Lung (tissue), 12 donors: ENCODE data around the gene TANC1. TPM values are rescaled to one million over a fixed set of nuclear protein-coding genes. Genes with fewer than 3 reads are reported as not detected.

Source experiments
- ATAC-seq: fragments of 200-7000 bp; cut with Tn5 transposase; one replicate; pipeline ENCODE4 v1.9.1; 2020; ENCODE audit warnings: moderate number of reproducible peaks; ENCODE audit not compliant: insufficient read depth, low FRiP score
- DNase-seq, 3 donors: peaks; one replicate each; pipeline ENCODE4 v3.0.0-alpha.2; 2013 to 2017
- H3K27ac ChIP-seq, 2 donors: one replicate each; pipeline ENCODE4 v1.5.1; 2013; ENCODE audit warnings: mild to moderate bottlenecking in 2 of 2, moderate library complexity in 2 of 2, control low read depth in 1 of 2, inconsistent platforms in 1 of 2, low read depth in 1 of 2, low read length in 1 of 2
- H3K27me3 ChIP-seq, 3 donors: one replicate each; pipeline ENCODE4 v1.5.1; 2013; ENCODE audit warnings: low read length in 2 of 3; ENCODE audit not compliant: control insufficient read depth in 3 of 3, insufficient read depth in 3 of 3
- H3K36me3 ChIP-seq, 4 donors: one replicate each; pipeline ENCODE4 v1.5.1; 2013; ENCODE audit warnings: low read length in 4 of 4, mild to moderate bottlenecking in 1 of 4, moderate library complexity in 1 of 4; ENCODE audit not compliant: control insufficient read depth in 4 of 4, insufficient read depth in 4 of 4
- H3K4me1 ChIP-seq, 5 donors: one replicate each; pipeline ENCODE4 v1.5.1; 2013; ENCODE audit warnings: low read length in 5 of 5, mild to moderate bottlenecking in 2 of 5, moderate library complexity in 1 of 5; ENCODE audit not compliant: control insufficient read depth in 5 of 5, insufficient read depth in 5 of 5
- H3K4me3 ChIP-seq: one replicate; pipeline ENCODE4 v1.5.1; 2013; ENCODE audit warnings: mild to moderate bottlenecking, control low read depth, moderate library complexity
- H3K9ac ChIP-seq, 2 donors: one replicate each; pipeline ENCODE4 v1.5.1; 2013; ENCODE audit warnings: low read length in 2 of 2, control low read depth in 1 of 2; ENCODE audit not compliant: insufficient read depth in 1 of 2
- H3K9me3 ChIP-seq, 4 donors: one replicate each; pipeline ENCODE4 v1.5.1; 2013; ENCODE audit warnings: low read length in 3 of 4, mild to moderate bottlenecking in 1 of 4, moderate library complexity in 1 of 4; ENCODE audit not compliant: control insufficient read depth in 4 of 4, insufficient read depth in 3 of 4
- CTCF ChIP-seq: IDR thresholded peaks from 2 replicates; pipeline ENCODE4 v1.5.1; 2012; ENCODE audit warnings: mild to moderate bottlenecking; ENCODE audit errors: control extremely low read depth, extremely low read depth
- WGBS, 2 donors: extraction: QIAGEN DNeasy Blood & Tissue Kit; methylation state at CpG; one replicate each; pipeline ENCODE4 v1.1.7; 2013; 5-methylcytosine and 5-hydroxymethylcytosine counted together
- polyA plus RNA-seq, 2 donors: library from polyadenylated mRNA; stranded (reverse); fragments of 200-250 nt; gene quantifications; one replicate each; pipeline ENCODE4 v1.2.1, GENCODE V29; 2013
- total RNA-seq, 2 donors: library from RNA; depleted of rRNA in 1 of 2; stranded (reverse); fragments of >200 nt in 1 of 2; gene quantifications; one replicate each; pipeline ENCODE4 v1.2.1, GENCODE V29; 2014 to 2021
- donor health status: control.
- donor health status: control.
- donor health status: Bipolar disorder and iron deficiency.
- donor health status: healthy.
- donor health status: DM: yes; HTN: yes; CAD: no.

TANC1 gene
- total and polyA plus RNA-seq, 4 donors, result 14.3 to 99.5 (median 37.3) TPM

GRCh38 chr2:159096901-159097300 is 128.5 kb downstream of the TANC1 start:
- Histone ChIP-seq H3K9ac (no peak overlapping the region), H3K27me3 (no peaks in the 10 kb centered on the region), H3K4me3 (no peak overlapping the region), H3K4me1 (peaks cover 5 to 34% (median 26%) of the 10 kb centered on the region in 5 donors), H3K36me3 (peaks cover 0 to 7% (median 1%) of the 10 kb centered on the region in 4 donors), H3K9me3 (peaks cover 0 to 4% (median 1%) of the 10 kb centered on the region in 4 donors), H3K27ac (peak overlapping the region in 1 of 2 donors; percentile 32)
- TF ChIP-seq CTCF, result no peak
- no peak for DNase-seq
- ATAC-seq, result no peak
- 93 to 98% methylated on average over 1 of the region's 1 CpG for WGBS, 2 donors

- no peaks in the 10 kb centered on the region for H3K27me3 ChIP-seq
- H3K4me1 ChIP-seq, result peaks cover 0 to 30% (median 15%) of the 10 kb centered on the region in 5 donors
- DNase-seq (no peak), ATAC-seq (no peak)
- no peak for TF ChIP-seq CTCF
- peaks cover 0 to 4% (median 1%) of the 10 kb centered on the region in 4 donors for H3K9me3 ChIP-seq
- H3K9ac ChIP-seq, result no peak overlapping the region
- peaks cover 0 to 7% (median 1%) of the 10 kb centered on the region in 4 donors for H3K36me3 ChIP-seq
- H3K27ac ChIP-seq, result peak overlapping the region in 1 of 2 donors; percentile 11
- H3K4me3 ChIP-seq, result no peak overlapping the region
- 78 to 81% methylated on average over 3 of the region's 3 CpGs for WGBS, 2 donors
Measured at GRCh38 chr2:159098361-159098760, 129.9 kb downstream of the TANC1 start.

GRCh38 chr2:159098921-159099411 is 130.5 kb downstream of the TANC1 start:
- H3K4me3 ChIP-seq, result no peak overlapping the region
- H3K9ac ChIP-seq, result no peak overlapping the region
- ATAC-seq (no peak), DNase-seq (no peak)
- no peaks in the 10 kb centered on the region for H3K27me3 ChIP-seq
- no peak overlapping the region for H3K27ac ChIP-seq
- TF ChIP-seq CTCF, result no peak
- WGBS, 2 donors, result 17 to 30% methylated on average over 3 of the region's 3 CpGs
- H3K4me1 ChIP-seq, result peaks cover 0 to 29% (median 14%) of the 10 kb centered on the region in 5 donors
- H3K9me3 ChIP-seq, result peaks cover 0 to 4% (median 1%) of the 10 kb centered on the region in 4 donors
- H3K36me3 ChIP-seq, result peaks cover 0 to 7% (median 1%) of the 10 kb centered on the region in 4 donors
